ENCODE results near the gene ZNF823.

Gene ZNF823

GRCh38 chr19:11736696-11737095 is 2.0 kb downstream of the ZNF823 start:
- peak in 1 of 2 experiments; percentile 34 for DNase-seq

DNA sequence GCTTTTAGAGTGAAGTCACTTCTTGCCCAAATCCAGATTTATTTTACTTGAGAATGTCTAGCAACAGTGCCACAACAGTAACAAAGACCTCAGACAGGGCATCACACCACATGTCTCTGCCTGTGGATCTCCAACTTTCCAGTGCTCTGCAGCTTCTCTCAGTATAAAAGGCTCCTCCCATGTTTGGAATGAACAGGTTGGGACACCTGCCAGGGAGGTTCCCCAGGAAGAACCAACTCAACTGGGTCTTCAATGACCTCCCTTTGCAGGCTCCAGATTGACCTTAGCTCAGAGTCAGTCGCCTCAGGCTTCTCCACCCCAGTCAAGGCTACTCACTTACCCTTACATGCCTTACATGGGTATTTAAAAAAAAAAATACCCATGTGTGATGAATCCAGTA is 3.4 kb downstream of the ZNF823 start:
- DNase-seq, result no peak

DNA sequence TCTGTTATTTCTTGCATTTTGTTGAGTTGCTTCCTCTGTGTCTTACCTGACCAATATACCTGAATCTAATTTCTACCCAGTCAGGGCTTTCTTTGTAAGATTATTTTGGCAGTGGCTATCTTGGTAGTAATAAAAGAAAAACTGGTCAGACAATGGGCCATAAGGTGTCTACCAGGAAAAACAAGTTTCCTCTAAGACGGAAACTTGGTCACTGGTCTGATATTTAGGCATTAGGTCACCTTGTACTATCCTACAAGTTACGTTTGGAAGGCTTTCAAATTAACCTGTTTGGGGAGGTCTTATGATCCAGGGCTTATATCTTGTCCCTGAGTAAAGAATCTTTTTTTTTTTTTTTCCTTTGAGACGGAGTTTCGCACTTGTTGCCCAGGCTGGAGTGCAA is 9.2 kb downstream of the ZNF823 start:
- no peak for DNase-seq

- DNase-seq, result no peak
Observed at GRCh38 chr19:11722414-11722813, 16.3 kb downstream of the ZNF823 start.

DNA sequence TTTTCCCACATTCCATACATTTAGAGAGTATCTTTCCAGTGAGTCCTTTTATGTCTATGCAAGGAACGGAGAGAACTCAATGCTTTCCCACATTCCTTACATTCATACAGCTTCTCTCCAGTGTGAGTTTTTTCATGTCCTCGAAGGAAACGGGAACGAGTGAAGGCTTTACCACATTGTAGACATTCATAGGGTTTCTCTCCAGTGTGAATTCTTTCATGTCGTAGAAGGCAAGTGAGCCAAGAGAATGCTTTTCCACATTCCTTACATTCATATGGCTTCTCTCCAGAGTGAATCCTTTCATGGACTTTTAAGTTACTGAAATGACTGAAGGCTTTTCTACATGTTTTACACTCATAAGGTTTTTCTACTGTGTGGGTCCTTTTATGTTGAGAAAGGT is 17.1 kb downstream of the ZNF823 start:
- no peak for DNase-seq

DNA sequence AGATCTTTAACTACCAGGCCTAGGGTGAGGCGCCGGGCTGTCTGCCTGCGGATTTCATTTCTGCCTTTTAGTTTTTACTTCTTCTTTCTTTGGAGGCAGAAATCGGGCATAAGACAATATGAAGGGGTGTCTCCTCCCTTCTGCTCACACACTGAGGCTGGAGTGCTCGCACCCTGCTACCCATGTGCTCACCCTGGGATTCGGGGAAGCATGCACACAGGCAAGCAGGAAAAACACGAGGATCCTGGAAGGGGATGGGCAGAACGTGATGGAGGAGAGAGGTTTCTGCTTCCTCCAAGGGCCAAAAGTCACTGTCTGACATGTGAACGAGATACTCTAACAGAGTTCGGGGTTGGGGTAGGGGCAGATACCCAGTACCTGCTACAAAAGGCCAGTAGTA is 28.4 kb downstream of the ZNF823 start:
- DNase-seq, result no peak

GRCh38 chr19:11708457-11708856 is 30.3 kb downstream of the ZNF823 start:
- DNase-seq, result no peak

DNA sequence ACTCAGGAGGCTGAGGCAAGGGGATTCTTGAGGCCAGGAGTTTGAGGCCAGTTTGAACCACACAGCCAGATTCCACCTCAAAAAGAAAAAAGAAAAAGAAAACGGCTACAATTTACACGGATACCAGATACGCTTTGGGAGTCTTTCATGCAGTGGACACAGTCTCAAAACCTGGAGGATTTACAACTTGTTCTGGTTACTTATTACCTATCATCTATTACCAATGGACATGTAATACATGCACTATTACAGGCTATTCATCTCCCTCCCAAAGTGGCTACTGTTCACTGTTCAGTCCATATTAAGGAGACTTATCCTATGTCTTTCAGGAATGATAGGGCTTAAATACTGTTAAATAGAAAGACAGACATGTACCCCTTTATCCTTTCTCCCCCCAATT is 33.3 kb downstream of the ZNF823 start:
- DNase-seq, result no peak

DNA sequence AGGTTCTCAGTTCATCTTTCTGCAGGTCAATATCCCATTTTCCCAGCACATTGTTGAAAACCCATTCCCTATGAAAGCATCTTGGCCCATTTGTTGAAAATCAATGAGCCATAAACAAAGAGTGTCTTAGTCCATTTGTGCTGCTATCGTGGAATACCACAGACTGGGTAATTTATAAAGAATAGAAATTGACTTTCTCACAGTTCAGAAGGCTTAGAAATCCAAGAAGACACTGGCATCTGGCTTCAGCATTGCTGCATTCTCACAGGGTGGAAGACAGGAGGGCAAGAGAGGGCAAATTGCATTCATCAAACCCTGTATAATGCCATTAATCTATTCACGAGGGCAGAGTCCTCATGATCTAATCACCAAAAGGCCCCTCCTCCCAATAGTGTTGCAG is 34.1 kb downstream of the ZNF823 start:
- DNase-seq, result no peak

DNA sequence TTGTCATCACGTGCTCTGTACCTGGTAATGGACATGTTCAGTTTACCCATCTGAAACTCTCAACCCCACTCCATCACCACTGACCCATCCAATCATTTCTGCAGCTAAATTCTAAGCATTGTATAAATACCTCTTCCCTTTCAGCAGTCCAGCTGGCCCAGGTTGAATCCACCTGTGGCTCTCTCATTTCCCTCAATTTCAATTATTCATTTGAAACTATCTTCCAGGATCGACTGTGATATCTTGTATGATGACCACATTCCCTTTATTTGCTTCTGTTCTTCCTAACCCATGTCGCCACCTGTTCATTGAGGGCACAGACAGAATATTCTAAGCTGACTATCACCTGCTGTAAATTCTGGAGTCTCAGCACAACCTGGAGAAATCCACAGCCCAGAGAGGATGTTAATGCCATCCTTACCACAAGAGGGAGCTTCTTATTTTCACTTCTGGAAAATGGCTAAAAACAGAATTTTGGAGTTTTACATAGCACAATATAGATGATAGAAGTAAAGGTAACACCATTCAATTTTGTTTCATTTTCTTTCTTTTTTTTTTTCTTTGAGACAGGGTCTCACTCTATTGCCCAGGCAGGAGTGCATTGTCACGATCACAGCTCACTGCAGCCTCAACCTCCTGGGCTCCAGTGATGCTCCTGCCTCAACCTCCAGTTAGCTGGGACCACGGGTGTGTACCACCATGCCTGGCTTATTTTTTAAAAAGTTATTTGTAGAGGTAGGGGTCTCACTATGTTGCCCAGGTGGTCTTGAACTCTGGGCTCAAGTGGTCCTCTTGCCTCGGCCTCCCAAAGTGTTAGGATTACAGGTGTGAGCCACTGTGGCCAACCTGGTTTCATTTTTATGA is 38.6 kb downstream of the ZNF823 start:
- peak in 1 of 2 experiments; percentile 29 for DNase-seq

- no peak for DNase-seq
Observed at GRCh38 chr19:11698231-11698630, 40.5 kb downstream of the ZNF823 start.

- no peak for DNase-seq
Observed at GRCh38 chr19:11697284-11697855, 41.4 kb downstream of the ZNF823 start.

- DNase-seq, result peak; percentile 86 to 96
Observed at GRCh38 chr19:11694533-11695439, 44.0 kb downstream of the ZNF823 start.

DNA sequence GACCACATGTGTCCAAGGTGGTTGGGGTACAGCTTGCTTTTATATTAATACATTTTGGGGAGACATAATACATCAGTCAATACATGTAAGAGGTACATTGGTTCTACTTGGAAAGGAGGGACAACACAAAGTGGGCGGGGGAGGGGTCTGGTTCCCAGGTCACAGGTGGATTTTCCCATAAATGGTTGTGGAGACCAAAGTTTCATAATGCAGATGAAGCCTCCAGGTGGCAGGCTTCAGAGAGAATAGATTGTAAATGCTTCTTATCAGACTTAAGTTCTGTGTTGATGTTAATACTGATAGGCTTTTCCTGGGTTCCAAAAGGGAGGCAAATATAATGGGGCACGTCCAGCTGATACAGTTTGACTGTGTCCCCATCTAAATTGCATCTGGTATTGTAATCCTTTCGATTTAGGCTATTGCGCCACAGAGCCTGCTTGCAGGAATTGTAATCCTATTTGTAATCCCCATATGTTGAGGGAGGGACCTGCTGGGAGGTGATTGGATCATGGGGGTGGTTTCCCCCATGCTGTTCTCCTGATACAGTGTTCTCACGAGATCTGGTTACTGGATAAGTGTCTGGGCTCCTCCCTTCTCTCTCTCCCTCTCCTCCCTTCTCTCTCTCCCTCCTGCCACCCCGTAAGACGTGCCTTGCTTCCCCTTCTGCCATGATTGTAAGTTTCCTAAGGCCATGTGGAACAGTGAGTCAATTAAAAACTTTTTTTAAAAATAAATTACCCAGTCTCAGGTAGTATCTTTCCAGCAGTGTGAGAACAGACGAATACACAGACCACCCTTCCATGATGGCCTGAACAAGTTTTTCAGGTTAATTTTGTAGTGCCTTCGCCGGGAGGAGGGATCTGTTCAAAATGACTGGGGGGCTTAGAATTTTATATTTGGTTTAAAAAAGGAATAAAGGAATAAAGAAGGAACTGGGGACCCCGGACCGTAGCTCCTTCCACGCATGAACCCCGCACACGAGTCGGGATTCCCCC is 44.9 kb downstream of the ZNF823 start:
- DNase-seq, result peak; percentile 6 to 31

GRCh38 chr19:11692127-11692790 is 46.5 kb downstream of the ZNF823 start:
- DNase-seq, result no peak

DNA sequence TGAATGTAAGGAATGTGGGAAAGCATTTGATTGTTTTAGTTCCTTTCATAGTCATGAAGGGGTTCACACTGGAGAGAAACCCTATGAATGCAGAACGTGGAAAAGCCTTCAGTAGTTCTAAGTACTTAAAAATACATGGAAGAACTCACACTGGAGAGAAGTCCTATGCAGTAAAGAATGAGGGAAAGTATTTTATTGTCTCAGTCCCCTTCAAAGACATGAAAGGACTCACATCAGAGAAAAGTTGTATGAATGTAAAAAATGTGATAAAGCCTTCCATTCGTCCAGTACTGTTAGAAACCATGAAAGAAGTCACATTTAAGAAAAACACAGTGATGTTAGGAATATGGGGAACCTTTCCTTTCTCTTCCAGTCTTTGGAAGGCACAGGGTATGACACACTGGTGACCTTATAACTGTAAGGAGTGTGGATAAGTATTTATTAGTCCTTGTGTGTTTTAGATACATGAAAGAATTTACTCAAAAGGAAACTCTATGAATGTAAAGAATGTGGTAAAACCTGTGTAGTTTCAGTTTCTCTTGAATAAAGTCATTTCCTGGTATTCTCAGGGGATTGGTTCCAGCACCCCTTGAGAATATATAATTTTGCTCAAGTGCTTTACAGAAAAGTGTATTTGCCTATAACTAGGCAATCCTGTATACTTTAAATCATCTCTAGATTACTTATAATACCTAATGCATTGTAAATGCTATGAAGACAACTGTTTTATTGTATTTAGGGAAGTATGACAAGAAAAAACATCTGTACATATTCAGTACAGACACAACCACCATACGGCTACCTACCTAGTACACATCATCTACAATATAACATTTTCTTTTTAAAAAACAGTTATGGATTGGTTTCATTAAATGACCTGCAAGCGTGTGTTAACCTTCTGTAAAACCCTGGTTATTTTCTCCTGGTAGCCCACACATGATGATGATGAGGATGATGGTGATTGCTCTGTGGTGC is 52.8 kb downstream of the ZNF823 start:
- DNase-seq, result no peak

DNA sequence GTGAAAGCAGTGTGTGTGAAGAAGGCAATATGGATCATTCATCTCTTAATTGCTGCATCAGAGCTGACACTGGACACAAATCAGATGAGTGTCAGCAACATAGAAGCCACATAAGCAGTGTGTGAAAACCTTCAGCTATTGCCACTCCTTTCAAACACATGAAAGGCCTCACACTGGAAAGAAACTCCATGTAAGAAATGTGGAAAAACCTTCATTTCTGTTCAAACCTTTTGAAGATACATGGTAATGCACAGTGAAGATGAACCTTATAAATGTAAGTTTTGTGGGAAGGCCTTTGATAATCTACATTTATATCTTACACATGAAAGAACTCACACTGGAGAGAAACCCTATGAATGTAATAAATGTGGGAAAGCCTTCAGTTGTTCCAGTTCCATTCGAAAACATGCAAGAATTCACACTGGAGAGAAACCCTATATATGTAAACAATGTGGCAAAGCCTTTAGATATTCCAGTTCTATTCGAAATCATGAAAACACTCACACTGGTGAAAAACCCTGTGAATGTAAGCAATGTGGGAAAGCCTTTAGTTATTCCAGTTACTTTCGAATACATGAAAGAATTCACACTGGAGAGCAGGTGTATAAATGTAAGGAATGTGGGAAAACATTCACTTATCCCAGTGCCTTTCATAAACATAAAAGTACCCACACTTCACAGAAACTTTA is 53.6 kb downstream of the ZNF823 start:
- DNase-seq, result no peak

GRCh38 chr19:11680689-11681302 is 58.0 kb downstream of the ZNF823 start:
- no peak for DNase-seq

DNA sequence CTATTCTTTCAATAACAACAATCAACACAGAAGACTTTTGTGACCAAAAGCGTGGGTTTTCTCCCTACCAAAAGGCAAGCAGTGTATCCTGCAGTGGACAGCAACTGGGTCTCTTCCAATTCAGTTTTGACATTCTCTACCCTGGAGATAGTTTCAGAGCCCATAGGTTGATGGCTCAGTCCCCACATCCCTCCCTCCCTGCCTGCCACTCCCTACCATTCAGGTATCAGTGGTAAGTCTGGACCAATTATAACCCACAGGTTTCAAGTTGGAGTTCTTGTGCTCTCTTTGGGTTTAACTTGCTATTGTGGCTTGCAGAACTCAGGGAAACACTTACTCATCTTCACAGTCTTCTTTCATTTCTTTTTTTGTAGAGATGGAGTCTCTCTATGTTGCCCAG is 60.2 kb downstream of the ZNF823 start:
- no peak for DNase-seq

All from NCI-H446 (cell line).